Fibroblast of pulmonary artery (primary cell): Measurements from ENCODE around the gene RPTOR.
A peak's percentile ranks its signal among the peaks of the same experiment; 100 is the strongest.

Experiments used
- DNase-seq: peaks from one replicate; pipeline ENCODE4 v3.0.0-alpha.2; 2010; ENCODE audit warnings: low read depth
- H3K4me3 ChIP-seq: replicated peaks from 2 replicates; pipeline ENCODE4 v1.5.1; 2011; ENCODE audit warnings: low read depth, mild to moderate bottlenecking, control low read depth, low read length, moderate library complexity
- TF ChIP-seq, protein P1 (sequence below): IDR thresholded peaks from 2 replicates; pipeline ENCODE4 v1.5.1; 2011; ENCODE audit warnings: mild to moderate bottlenecking, control low read depth, low read length, inconsistent platforms; ENCODE audit errors: missing control alignments

Gene RPTOR

DNA sequence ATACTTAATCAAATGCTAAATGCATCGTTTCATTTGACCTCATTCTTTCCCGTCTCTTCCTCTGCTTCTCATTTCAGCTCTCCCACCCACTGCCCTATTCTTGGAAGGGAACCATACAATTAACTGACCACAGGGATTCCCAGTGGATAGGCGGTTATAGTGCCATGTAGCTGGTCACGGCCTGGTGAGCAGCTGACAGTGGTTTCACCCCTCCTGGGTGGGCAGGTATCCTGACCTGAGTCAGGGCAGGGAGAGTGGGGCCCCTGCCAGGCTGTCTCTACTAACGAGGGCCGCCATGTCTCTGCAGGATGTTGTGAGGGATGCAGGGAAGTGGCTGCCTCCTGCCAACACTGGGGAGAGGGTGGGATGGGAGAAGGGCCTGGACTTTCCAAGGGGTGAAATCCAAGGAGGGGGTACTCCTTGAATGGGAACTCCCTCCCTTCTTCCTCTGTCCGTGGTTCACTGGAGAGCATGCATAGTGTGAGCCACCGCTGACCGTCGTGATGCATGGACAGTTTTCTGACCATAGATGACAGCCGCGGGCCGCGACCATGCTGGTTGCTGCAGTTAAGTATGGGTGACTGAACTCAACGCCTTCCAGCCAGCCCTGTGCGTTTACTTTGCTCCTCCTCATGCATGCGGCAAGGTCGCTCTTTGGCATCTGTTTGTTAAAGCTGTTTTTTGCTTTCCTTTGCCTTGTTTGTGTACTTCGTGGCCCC is 95.9 kb downstream of the RPTOR start:
- H3K4me3 ChIP-seq, result no peak overlapping the region
- DNase-seq, result no peak
- TF ChIP-seq, protein P1, sequence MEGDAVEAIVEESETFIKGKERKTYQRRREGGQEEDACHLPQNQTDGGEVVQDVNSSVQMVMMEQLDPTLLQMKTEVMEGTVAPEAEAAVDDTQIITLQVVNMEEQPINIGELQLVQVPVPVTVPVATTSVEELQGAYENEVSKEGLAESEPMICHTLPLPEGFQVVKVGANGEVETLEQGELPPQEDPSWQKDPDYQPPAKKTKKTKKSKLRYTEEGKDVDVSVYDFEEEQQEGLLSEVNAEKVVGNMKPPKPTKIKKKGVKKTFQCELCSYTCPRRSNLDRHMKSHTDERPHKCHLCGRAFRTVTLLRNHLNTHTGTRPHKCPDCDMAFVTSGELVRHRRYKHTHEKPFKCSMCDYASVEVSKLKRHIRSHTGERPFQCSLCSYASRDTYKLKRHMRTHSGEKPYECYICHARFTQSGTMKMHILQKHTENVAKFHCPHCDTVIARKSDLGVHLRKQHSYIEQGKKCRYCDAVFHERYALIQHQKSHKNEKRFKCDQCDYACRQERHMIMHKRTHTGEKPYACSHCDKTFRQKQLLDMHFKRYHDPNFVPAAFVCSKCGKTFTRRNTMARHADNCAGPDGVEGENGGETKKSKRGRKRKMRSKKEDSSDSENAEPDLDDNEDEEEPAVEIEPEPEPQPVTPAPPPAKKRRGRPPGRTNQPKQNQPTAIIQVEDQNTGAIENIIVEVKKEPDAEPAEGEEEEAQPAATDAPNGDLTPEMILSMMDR, result no peak

DNA sequence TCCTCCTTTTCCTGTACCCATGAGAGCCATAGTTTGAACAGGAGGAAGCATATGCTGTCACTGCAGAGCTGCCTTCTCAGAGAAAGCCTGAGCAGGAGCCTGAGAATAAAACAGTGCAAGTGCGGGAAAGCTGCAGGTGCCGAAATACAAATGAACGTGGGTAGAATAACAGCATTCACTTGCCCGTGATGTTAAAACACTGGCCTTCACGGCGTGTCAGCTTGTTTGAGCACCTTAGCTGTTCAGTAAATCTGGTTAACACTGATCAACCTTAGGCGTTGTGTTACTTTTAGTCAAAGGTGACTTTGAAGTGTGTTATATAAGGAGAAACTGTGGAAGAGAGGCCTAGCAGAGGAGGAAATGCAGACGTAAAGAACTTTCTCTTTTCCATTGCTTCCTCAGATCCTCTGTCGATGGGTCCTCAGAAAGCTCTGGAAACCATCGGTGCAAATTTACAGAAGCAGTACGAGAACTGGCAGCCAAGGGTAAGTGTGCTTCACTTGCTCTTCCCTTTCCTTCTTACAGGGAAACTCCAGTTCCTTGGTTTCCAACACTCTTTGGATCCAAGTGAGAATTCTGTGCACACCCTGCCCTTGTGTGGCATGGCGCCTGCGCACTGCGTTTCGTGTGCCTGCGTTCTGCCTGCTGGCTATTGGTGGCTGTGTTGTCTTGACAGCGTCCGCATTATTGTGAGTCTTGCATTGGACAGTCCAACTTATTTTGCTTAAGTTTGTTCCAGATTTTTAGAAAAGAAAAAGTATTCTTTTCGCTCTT is 98.9 kb downstream of the RPTOR start:
- DNase-seq, result no peak
- no peak overlapping the region for H3K4me3 ChIP-seq
- TF ChIP-seq, protein P1, result no peak

DNA sequence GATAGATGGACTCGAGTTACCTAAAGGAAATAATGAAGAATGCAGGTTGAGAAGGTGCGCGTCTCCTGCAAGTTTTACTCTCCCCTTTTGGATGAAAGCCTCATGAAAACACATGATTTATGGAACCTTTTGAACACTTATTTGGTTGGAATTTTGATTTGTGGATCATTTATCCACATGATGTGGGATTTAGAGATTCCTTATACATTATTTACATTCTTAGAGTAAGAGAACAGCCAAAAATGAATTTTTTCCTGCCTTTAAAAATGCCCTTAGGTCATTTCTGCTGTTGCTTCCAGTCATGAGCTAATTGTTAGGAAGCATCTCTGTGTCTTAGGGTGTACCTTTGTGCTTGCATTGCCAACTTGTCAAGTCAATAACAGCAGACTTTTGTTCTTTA is 99.9 kb downstream of the RPTOR start:
- TF ChIP-seq, protein P1, result no peak
- H3K4me3 ChIP-seq, result no peak overlapping the region
- DNase-seq, result no peak

DNA sequence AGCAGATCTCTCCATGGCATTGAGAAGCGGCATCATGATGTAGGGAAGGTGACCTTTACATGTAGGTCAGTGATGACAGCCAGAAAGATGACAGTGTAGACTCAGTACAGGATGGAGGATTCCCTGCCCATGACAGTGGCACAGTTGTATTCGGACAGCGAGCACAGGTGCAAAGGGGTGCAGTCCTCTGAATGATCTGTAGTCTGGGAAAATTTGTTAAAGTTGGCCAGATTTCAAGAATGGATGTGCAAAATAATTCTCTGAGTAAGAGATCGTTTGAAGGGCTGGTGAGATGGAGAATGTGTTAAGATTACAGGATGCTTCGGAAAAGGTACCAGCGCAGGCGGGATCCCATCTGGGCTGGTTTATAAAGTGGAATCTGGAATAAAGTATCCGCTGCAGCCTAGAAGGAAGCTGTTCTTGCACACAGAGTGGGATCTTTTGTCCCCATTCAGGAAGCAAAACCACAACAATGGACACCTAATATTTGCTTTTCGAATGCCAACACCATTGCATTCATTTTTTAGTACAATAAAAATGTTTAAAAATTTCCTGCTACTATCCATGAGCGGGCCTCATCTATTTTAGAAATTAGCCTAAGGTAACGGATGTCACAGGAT is 101.2 kb downstream of the RPTOR start:
- H3K4me3 ChIP-seq, result no peak overlapping the region
- TF ChIP-seq, protein P1, result no peak
- no peak for DNase-seq

DNA sequence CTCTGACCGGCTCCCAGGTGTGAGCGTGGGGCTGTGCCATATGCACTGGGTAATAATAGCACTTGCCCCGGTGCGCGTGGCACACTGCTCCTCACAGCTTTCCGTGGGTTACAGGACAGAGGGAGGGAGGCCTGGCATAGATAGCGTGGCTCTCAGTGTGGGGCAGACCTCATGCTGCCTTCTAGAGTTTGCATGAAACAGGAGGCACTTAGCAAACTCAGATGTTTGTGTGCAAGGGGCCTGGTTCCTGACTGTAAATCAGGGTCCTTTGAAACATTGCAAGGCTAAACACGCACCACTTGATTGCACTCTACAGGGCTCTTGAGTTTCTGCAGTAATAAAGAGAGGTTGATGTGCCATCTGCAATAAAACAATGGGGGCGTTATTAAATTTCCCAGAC is 101.7 kb downstream of the RPTOR start:
- TF ChIP-seq, protein P1, result no peak
- H3K4me3 ChIP-seq, result no peak overlapping the region
- no peak for DNase-seq

DNA sequence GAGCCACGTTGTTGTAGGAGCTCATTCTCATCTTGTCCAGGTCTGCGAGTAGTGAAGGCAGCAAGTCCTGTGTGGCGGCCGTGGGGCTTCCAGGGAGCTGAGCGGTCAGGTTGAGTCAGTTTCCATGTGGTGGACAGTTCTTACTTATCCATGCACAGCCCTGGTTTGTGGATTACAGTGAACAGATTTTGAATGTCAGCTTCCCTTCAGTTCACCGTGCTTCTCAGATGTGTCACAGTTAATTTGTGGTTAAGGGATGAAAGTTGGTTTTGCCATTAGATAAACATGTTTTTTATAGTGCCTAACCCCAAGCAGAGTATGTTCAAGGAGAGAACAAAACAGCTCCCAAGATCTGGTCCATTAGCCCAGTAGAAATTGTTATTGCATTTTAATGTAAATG is 103.1 kb downstream of the RPTOR start:
- peak; percentile 42 for DNase-seq
- TF ChIP-seq, protein P1, result no peak
- no peak overlapping the region for H3K4me3 ChIP-seq
